Loucy (cell line): ENCODE results near the gene RAPGEF1.

Experiments
- H2AFZ ChIP-seq: fragments of 200-600 bp; sonication (generic); 2 replicates; pipeline ENCODE4 v1.6.0; 2016; ENCODE audit warnings: antibody characterized with exemption, mild to moderate bottlenecking, low read length, moderate library complexity
- H3F3A ChIP-seq: fragments of 200-600 bp; 2 replicates; pipeline ENCODE4 v1.6.0; 2016; ENCODE audit warnings: antibody characterized with exemption, low read depth, mild to moderate bottlenecking
- H3K27me3 ChIP-seq: fragments of 200-600 bp; sonication (generic); 2 replicates; pipeline ENCODE4 v1.6.1; 2014; ENCODE audit warnings: low read length, mild to moderate bottlenecking; ENCODE audit not compliant: insufficient read depth, poor library complexity, severe bottlenecking
- H3K36me3 ChIP-seq: fragments of 200-600 bp; sonication (generic); 2 replicates; pipeline ENCODE4 v1.6.1; 2016; ENCODE audit warnings: low read length; ENCODE audit not compliant: insufficient read depth
- H3K4me1 ChIP-seq: fragments of 200-600 bp; sonication (generic); 2 replicates; pipeline ENCODE4 v1.5.1; 2014; ENCODE audit warnings: low read length, mild to moderate bottlenecking; ENCODE audit not compliant: insufficient read depth, poor library complexity, severe bottlenecking
- H3K4me2 ChIP-seq: fragments of 200-600 bp; sonication (generic); 2 replicates; pipeline ENCODE4 v1.6.0; 2014; ENCODE audit warnings: antibody characterized with exemption, low read length, low read depth, mild to moderate bottlenecking; ENCODE audit not compliant: poor library complexity, severe bottlenecking
- H3K4me3 ChIP-seq: fragments of 200-600 bp; sonication (generic); 2 replicates; pipeline ENCODE4 v1.5.1; 2014; ENCODE audit warnings: low read length, mild to moderate bottlenecking, mixed read lengths; ENCODE audit not compliant: poor library complexity, severe bottlenecking
- H3K79me2 ChIP-seq: fragments of 200-600 bp; sonication (generic); 2 replicates; pipeline ENCODE4 v1.6.1; 2014; ENCODE audit warnings: low read length; ENCODE audit not compliant: insufficient read depth
- H3K9ac ChIP-seq: fragments of 200-600 bp; sonication (generic); 2 replicates; pipeline ENCODE4 v1.6.0; 2014; ENCODE audit warnings: mild to moderate bottlenecking, low read depth, low read length, moderate library complexity; ENCODE audit not compliant: poor library complexity, severe bottlenecking
- H3K9me2 ChIP-seq: fragments of 200-600 bp; sonication (generic); replicated peaks from 2 replicates; pipeline ENCODE4 v1.6.1; 2016; ENCODE audit warnings: low read depth, low read length, mixed read lengths
- H3K9me3 ChIP-seq: fragments of 200-600 bp; sonication (generic); 2 replicates; pipeline ENCODE4 v1.6.1; 2014; ENCODE audit warnings: mild to moderate bottlenecking, antibody characterized with exemption, low read length, low read depth; ENCODE audit not compliant: insufficient read depth
- H4K20me1 ChIP-seq: fragments of 200-600 bp; sonication (generic); 2 replicates; pipeline ENCODE4 v1.6.0; 2014; ENCODE audit warnings: antibody characterized with exemption, low read length, mild to moderate bottlenecking; ENCODE audit not compliant: insufficient read depth, poor library complexity, severe bottlenecking
- EZH2phosphoT487 ChIP-seq: fragments of 200-600 bp; IDR thresholded peaks from 2 replicates; pipeline ENCODE4 v1.6.1; 2018; ENCODE audit warnings: antibody characterized with exemption, mild to moderate bottlenecking, moderate library complexity, borderline replicate concordance
- TF ChIP-seq, protein P1 (sequence below): fragments of 200-600 bp; sonication (generic); conservative IDR thresholded peaks from 2 replicates; pipeline ENCODE4 v1.5.1; 2014; ENCODE audit warnings: mild to moderate bottlenecking, antibody characterized with exemption, low read length

The RAPGEF1 gene

DNA sequence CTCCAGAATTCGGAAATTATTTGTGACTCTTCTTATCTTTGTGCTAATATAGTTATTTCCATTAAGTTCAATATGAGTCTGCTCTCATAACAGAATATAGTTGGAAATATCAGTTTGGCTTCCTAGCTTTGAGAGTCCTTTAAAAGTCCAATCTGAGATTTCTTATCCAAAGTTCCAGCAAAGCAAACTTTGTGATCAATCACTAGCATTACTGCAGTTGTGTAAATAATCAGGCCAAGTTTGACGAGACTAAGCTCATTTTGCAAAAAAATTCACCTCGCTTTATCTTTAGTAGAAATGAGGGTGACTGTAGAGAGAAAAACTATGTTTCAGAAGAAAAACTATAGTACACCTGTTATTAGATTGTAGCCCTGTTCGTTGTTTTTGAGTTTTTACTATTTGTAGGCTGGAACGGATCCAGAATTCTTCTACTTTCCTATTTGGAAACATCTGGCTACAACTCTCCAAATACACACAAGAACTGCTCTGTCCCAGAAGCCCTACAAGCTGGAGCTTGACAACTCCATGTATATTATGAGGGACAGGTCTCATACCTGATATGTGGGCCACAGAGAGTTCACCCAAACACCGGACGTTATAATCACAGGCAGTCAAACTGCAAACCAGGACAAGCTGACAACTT lies 47.8 kb downstream of the RAPGEF1 start:
- no peak overlapping the region for H2AFZ ChIP-seq
- peaks cover 88% of the 10 kb centered on the region for H3K79me2 ChIP-seq

DNA sequence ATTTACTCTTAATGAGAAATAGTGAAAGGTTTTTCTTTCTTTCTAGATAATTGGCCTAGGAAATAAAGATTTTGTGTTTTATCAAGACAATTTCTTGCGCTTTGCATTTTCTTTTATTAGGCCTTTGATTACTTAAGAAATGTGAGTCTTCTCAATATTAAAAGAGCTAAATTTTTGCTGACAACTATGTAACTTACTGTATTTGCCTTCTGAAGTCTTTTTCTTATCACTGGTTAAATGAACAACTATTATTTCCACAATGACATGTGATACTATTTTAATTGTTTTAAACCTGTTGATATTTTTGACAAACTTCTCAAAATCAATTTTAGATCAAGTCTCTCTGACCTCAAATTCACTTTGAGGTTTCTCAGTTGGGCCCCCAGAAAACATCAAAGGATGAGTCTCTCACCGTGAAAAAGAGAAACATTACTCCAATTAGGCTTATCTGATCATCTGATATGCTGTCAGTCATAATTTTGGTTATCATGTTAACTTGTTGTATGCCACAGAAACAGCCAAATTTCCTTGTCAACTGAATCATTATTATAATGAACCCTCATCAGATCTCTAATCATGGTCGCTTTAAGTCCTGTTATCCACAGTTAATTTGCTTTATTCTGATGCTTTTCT lies 48.8 kb downstream of the RAPGEF1 start:
- Histone ChIP-seq H3K4me2 (no peak overlapping the region), H3K79me2 (peaks cover 88% of the 10 kb centered on the region), H4K20me1 (peaks cover 31% of the 10 kb centered on the region), H2AFZ (no peak overlapping the region), H3K9me3 (no peaks in the 10 kb centered on the region), H3K9me2 (no peaks in the 10 kb centered on the region), H3K4me3 (no peak overlapping the region), H3K4me1 (peaks cover 32% of the 10 kb centered on the region), H3F3A (no peaks in the 10 kb centered on the region), H3K27me3 (no peaks in the 10 kb centered on the region), H3K9ac (no peak overlapping the region), H3K36me3 (no peaks in the 10 kb centered on the region)
- TF ChIP-seq, protein P1, sequence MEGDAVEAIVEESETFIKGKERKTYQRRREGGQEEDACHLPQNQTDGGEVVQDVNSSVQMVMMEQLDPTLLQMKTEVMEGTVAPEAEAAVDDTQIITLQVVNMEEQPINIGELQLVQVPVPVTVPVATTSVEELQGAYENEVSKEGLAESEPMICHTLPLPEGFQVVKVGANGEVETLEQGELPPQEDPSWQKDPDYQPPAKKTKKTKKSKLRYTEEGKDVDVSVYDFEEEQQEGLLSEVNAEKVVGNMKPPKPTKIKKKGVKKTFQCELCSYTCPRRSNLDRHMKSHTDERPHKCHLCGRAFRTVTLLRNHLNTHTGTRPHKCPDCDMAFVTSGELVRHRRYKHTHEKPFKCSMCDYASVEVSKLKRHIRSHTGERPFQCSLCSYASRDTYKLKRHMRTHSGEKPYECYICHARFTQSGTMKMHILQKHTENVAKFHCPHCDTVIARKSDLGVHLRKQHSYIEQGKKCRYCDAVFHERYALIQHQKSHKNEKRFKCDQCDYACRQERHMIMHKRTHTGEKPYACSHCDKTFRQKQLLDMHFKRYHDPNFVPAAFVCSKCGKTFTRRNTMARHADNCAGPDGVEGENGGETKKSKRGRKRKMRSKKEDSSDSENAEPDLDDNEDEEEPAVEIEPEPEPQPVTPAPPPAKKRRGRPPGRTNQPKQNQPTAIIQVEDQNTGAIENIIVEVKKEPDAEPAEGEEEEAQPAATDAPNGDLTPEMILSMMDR: no peak
- TF ChIP-seq EZH2phosphoT487: no peak

More for the DNA sequence above, 47.8 kb downstream of the RAPGEF1 start:
- H3K9me2 ChIP-seq: no peaks in the 10 kb centered on the region
- peaks cover 41% of the 10 kb centered on the region for H4K20me1 ChIP-seq
- TF ChIP-seq EZH2phosphoT487: no peak
- H3K9ac ChIP-seq: no peak overlapping the region
- H3K4me1 ChIP-seq: peaks cover 32% of the 10 kb centered on the region
- H3K9me3 ChIP-seq: no peaks in the 10 kb centered on the region
- H3K27me3 ChIP-seq: no peaks in the 10 kb centered on the region
- H3K4me2 ChIP-seq: no peak overlapping the region
- no peak overlapping the region for H3K4me3 ChIP-seq
- H3K36me3 ChIP-seq: no peaks in the 10 kb centered on the region
- no peaks in the 10 kb centered on the region for H3F3A ChIP-seq

DNA sequence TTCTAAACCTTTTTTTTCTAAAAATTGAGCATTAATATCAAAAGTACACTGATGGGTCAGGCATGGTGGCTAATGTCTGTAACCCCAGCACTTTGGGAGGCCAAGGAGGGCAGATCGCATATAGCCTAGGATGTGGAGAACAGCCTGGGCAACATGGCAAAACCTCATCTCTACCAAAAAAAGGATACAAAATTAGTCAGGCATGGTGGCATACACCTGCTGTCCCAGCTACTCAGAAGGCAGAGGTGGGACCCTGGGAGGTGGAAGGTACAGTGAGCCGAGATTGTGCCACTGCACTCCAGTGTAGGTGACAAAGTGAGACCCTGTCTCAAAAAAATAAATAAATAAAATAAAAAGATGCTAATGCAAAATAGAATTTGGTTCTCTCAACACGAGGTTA lies 49.4 kb downstream of the RAPGEF1 start:
- no peaks in the 10 kb centered on the region for H3F3A ChIP-seq
- no peaks in the 10 kb centered on the region for H3K9me2 ChIP-seq
- TF ChIP-seq, protein P1: no peak
- TF ChIP-seq EZH2phosphoT487: no peak
- no peak overlapping the region for H3K4me2 ChIP-seq
- peaks cover 32% of the 10 kb centered on the region for H3K4me1 ChIP-seq
- no peak overlapping the region for H2AFZ ChIP-seq
- H3K27me3 ChIP-seq: no peaks in the 10 kb centered on the region
- peaks cover 25% of the 10 kb centered on the region for H4K20me1 ChIP-seq
- peaks cover 87% of the 10 kb centered on the region for H3K79me2 ChIP-seq
- H3K4me3 ChIP-seq: no peak overlapping the region
- H3K9me3 ChIP-seq: no peaks in the 10 kb centered on the region
- no peak overlapping the region for H3K9ac ChIP-seq
- no peaks in the 10 kb centered on the region for H3K36me3 ChIP-seq
